Mucosa of rectum (tissue), 2 donors: ENCODE results near the gene GOLGA8O.
"Not testable (repeated sequence)": the region's sequence is repeated elsewhere in the genome, so short reads cannot be mapped to it uniquely, and the experiment has no call there.

Experiments
- H3K27ac ChIP-seq, 2 donors: one replicate each; pipeline ENCODE4 v1.7.0; 2013; ENCODE audit warnings: inconsistent platforms in 2 of 2, low read depth in 2 of 2, low read length in 2 of 2
- H3K27me3 ChIP-seq, 2 donors: one replicate each; pipeline ENCODE4 v1.7.0; 2013; ENCODE audit warnings: low read length in 2 of 2; ENCODE audit not compliant: control insufficient read depth in 2 of 2, insufficient read depth in 2 of 2
- H3K36me3 ChIP-seq, 2 donors: one replicate each; pipeline ENCODE4 v1.7.0; 2013; ENCODE audit warnings: low read length in 2 of 2; ENCODE audit not compliant: control insufficient read depth in 2 of 2, insufficient read depth in 2 of 2
- H3K4me1 ChIP-seq, 2 donors: one replicate each; pipeline ENCODE4 v1.7.0; 2013; ENCODE audit warnings: low read length in 2 of 2, mild to moderate bottlenecking in 1 of 2; ENCODE audit not compliant: control insufficient read depth in 2 of 2, insufficient read depth in 2 of 2
- H3K4me3 ChIP-seq, 2 donors: one replicate each; pipeline ENCODE4 v1.7.0; 2013; ENCODE audit warnings: low read length in 2 of 2
- H3K9ac ChIP-seq, 2 donors: one replicate each; pipeline ENCODE4 v1.7.0; 2013; ENCODE audit warnings: low read length in 2 of 2, low read depth in 1 of 2, mild to moderate bottlenecking in 1 of 2
- H3K9me3 ChIP-seq, 2 donors: one replicate each; pipeline ENCODE4 v1.7.0; 2013; ENCODE audit warnings: low read length in 2 of 2; ENCODE audit not compliant: control insufficient read depth in 2 of 2
- donor health status: healthy.
- donor health status: Normal muscosa, but diverticular disease.

The GOLGA8O gene

GRCh38 chr15:32455534-32455933 lies at the start of gene GOLGA8O:
Gene GOLGA8O (minus strand): TSS chr15:32455634. CDS start chr15:32455536, 98 bp downstream.
- H3K4me3 ChIP-seq, H3K4me1 ChIP-seq, H3K27ac ChIP-seq, H3K9me3 ChIP-seq, H3K27me3 ChIP-seq, H3K36me3 ChIP-seq, H3K9ac ChIP-seq: not testable (repeated sequence)

GRCh38 chr15:32504152-32504811 lies 48.8 kb upstream of the GOLGA8O start:
- H3K9me3 ChIP-seq, H3K36me3 ChIP-seq, H3K4me3 ChIP-seq, H3K9ac ChIP-seq, H3K27me3 ChIP-seq, H3K27ac ChIP-seq, H3K4me1 ChIP-seq: not testable (repeated sequence)

GRCh38 chr15:32502946-32503345 lies 47.5 kb upstream of the GOLGA8O start:
- H3K36me3 ChIP-seq, H3K4me3 ChIP-seq, H3K27me3 ChIP-seq, H3K27ac ChIP-seq, H3K9me3 ChIP-seq, H3K9ac ChIP-seq, H3K4me1 ChIP-seq: not testable (repeated sequence)

GRCh38 chr15:32492768-32493167 lies 37.3 kb upstream of the GOLGA8O start:
- H3K27me3 ChIP-seq, H3K36me3 ChIP-seq, H3K27ac ChIP-seq, H3K9me3 ChIP-seq, H3K4me3 ChIP-seq, H3K9ac ChIP-seq, H3K4me1 ChIP-seq: not testable (repeated sequence)

DNA sequence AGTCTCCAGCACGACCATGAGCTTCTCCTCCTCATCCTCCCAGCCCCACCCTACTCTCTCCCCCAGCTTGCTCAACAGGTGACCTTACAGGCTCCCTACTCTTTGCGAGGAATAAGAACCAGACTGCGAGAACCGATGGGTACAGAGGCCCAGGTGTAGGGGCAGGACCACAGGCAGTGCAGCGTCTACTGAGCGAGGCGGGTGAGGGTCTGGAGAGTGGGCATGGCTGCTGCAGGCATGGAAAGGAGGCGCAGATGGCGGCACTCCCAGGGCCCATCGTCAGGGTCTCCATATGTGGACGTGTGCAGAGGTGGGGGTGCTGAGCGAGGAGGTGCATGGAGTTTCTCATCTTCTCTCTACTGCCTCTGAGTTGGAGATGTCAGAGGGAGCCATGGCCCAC lies 31.0 kb upstream of the GOLGA8O start:
- H3K4me3 ChIP-seq, H3K36me3 ChIP-seq, H3K27ac ChIP-seq, H3K4me1 ChIP-seq, H3K9ac ChIP-seq, H3K9me3 ChIP-seq, H3K27me3 ChIP-seq: not testable (repeated sequence)

DNA sequence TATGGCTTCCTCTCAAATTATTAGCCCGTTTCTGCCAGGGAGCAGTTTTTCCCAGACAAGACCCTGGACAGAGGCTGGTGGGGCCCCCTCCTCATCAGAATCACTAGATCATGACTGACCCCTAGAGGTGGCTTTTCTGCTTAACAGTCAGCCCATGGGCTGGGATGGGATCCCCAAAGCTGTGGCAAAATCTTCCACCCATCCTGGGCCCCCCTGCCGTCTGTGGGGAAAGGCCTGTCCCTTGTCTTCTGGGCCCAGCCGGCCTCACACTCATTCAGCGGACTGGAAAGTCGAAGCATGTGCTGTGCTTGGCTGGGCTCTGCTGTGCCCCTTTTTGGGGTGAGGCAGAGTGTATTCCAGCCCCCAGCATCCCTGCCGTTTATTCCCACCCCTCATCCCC lies 27.9 kb upstream of the GOLGA8O start:
- not testable (repeated sequence) for H3K9ac ChIP-seq, H3K4me1 ChIP-seq, H3K9me3 ChIP-seq, H3K36me3 ChIP-seq, H3K4me3 ChIP-seq, H3K27me3 ChIP-seq, H3K27ac ChIP-seq

- H3K4me1 ChIP-seq, H3K9ac ChIP-seq, H3K9me3 ChIP-seq, H3K36me3 ChIP-seq, H3K4me3 ChIP-seq, H3K27ac ChIP-seq, H3K27me3 ChIP-seq: not testable (repeated sequence)
These were observed 26.2 kb upstream of the GOLGA8O start for GRCh38 chr15:32481683-32482082.

- H3K4me1 ChIP-seq, H3K4me3 ChIP-seq, H3K36me3 ChIP-seq, H3K27me3 ChIP-seq, H3K9ac ChIP-seq, H3K27ac ChIP-seq, H3K9me3 ChIP-seq: not testable (repeated sequence)
These were observed 12.6 kb upstream of the GOLGA8O start for GRCh38 chr15:32468076-32468475.

DNA sequence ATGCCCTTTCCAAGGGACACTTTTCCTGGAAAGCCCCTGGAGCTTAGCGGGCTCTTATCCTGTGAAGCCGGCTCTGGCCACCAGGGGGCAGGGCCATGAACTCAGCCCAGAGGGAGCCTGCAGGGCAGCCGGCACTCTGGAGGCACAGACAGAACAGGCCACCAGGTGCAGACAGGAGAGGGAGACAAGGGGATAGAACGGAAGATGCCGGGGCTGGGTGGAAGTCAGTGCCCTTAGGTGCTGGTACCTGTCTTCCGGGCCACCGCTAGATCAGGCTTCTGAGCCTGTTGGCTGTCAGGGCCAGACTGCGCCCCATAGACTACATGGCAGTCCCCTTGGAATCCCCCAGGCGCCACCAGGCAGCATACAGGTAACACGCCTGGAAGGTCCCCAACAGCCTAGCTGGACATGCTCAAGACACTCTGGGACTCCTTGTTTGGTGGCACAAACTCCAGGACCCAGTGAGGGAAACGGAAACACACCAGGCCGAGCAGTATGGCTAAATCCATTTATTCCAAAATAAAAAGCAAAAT lies 14.9 kb downstream of the GOLGA8O start:
- not testable (repeated sequence) for H3K9me3 ChIP-seq, H3K4me1 ChIP-seq, H3K9ac ChIP-seq, H3K36me3 ChIP-seq, H3K27me3 ChIP-seq, H3K27ac ChIP-seq, H3K4me3 ChIP-seq

- not testable (repeated sequence) for H3K27ac ChIP-seq, H3K4me1 ChIP-seq, H3K36me3 ChIP-seq, H3K9me3 ChIP-seq, H3K27me3 ChIP-seq, H3K4me3 ChIP-seq, H3K9ac ChIP-seq
These were observed 21.1 kb downstream of the GOLGA8O start for GRCh38 chr15:32434102-32434963.
